SU-DHL-6 (cell line): Measurements from ENCODE around the gene KRTAP5-4.

Source experiments
- CTCF ChIP-seq: fragments of 200-600 bp; sonication (generic); IDR thresholded peaks from one replicate; pipeline ENCODE4 v1.5.1; 2017; ENCODE audit warnings: antibody characterized with exemption, mild to moderate bottlenecking, low read length, moderate library complexity; ENCODE audit not compliant: insufficient read depth, poor library complexity, severe bottlenecking
- EZH2phosphoT487 ChIP-seq: fragments of 200-600 bp; sonication (generic), shearing (Covaris generic); conservative IDR thresholded peaks from 2 replicates; pipeline ENCODE4 v1.6.1; 2018; ENCODE audit warnings: mild to moderate bottlenecking, antibody characterized with exemption, low read length, moderate library complexity, mixed read lengths

- TF ChIP-seq CTCF = no peak
- no peak for TF ChIP-seq EZH2phosphoT487
Observed at GRCh38 chr11:1638344-1638743, 16.4 kb upstream of the KRTAP5-4 start.
